ENCODE measurements around the gene FIZ1.

Gene FIZ1

GRCh38 chr19:55644842-55645511 is 45.7 kb upstream of the FIZ1 start:
- no peak for DNase-seq (ENCODE audit: extremely low read depth, insufficient read length)
- H3K4me3 ChIP-seq (replicated peaks; ENCODE audit: low read depth, low read length): peak overlapping the region; percentile 90
- no peaks in the 10 kb centered on the region for H3K27me3 ChIP-seq (replicated peaks; ENCODE audit: control insufficient read depth, insufficient read depth, low read length)
- no peak for TF ChIP-seq CTCF (IDR thresholded peaks at IDR 0.05; ENCODE audit: insufficient read depth, low read length, poor library complexity, severe bottlenecking)
- peaks cover 11% of the 10 kb centered on the region for H3K36me3 ChIP-seq (ENCODE audit: control insufficient read depth, insufficient read depth, low read length)

- peaks cover 11% of the 10 kb centered on the region for H3K36me3 ChIP-seq (ENCODE audit: control insufficient read depth, insufficient read depth, low read length)
- DNase-seq (ENCODE audit: extremely low read depth, insufficient read length): no peak
These were observed 45.0 kb upstream of the FIZ1 start for GRCh38 chr19:55644191-55644833.

GRCh38 chr19:55643887-55644176 is 44.5 kb upstream of the FIZ1 start:
- Histone ChIP-seq H3K27me3 (replicated peaks; ENCODE audit: control insufficient read depth, insufficient read depth, low read length) (no peaks in the 10 kb centered on the region), H3K4me3 (replicated peaks; ENCODE audit: low read depth, low read length) (peak overlapping the region; percentile 90), H3K36me3 (ENCODE audit: control insufficient read depth, insufficient read depth, low read length) (peaks cover 11% of the 10 kb centered on the region)
- no peak for DNase-seq (ENCODE audit: extremely low read depth, insufficient read length)
- TF ChIP-seq CTCF (IDR thresholded peaks at IDR 0.05; ENCODE audit: insufficient read depth, low read length, poor library complexity, severe bottlenecking): no peak

More at GRCh38 chr19:55644191-55644833, 45.0 kb upstream of the FIZ1 start:
- H3K27me3 ChIP-seq (replicated peaks; ENCODE audit: control insufficient read depth, insufficient read depth, low read length): no peaks in the 10 kb centered on the region
- H3K4me3 ChIP-seq (replicated peaks; ENCODE audit: low read depth, low read length): peak overlapping the region; percentile 90
- TF ChIP-seq CTCF (IDR thresholded peaks at IDR 0.05; ENCODE audit: insufficient read depth, low read length, poor library complexity, severe bottlenecking): no peak

GRCh38 chr19:55643003-55643886 is 43.9 kb upstream of the FIZ1 start, which contains the start of gene ZNF581:
Gene ZNF581, plus strand, starts transcription at chr19:55643649. Its CDS starts 923 bp downstream, at chr19:55644572.
- Histone ChIP-seq H3K27me3 (replicated peaks; ENCODE audit: control insufficient read depth, insufficient read depth, low read length) (no peaks in the 10 kb centered on the region), H3K36me3 (ENCODE audit: control insufficient read depth, insufficient read depth, low read length) (peaks cover 11% of the 10 kb centered on the region), H3K4me3 (replicated peaks; ENCODE audit: low read depth, low read length) (peak within 1 kb of the TSS; percentile 90)
- TF ChIP-seq CTCF (IDR thresholded peaks at IDR 0.05; ENCODE audit: insufficient read depth, low read length, poor library complexity, severe bottlenecking): no peak
- peak; percentile 91 for DNase-seq (ENCODE audit: extremely low read depth, insufficient read length)

GRCh38 chr19:55642153-55643002 is 43.1 kb upstream of the FIZ1 start:
- TF ChIP-seq CTCF (IDR thresholded peaks at IDR 0.05; ENCODE audit: insufficient read depth, low read length, poor library complexity, severe bottlenecking): no peak

More at GRCh38 chr19:55642153-55643002, 43.1 kb upstream of the FIZ1 start:
- Histone ChIP-seq H3K27me3 (replicated peaks; ENCODE audit: control insufficient read depth, insufficient read depth, low read length) (no peaks in the 10 kb centered on the region), H3K4me3 (replicated peaks; ENCODE audit: low read depth, low read length) (peak overlapping the region; percentile 90), H3K36me3 (ENCODE audit: control insufficient read depth, insufficient read depth, low read length) (peaks cover 11% of the 10 kb centered on the region)
- DNase-seq (ENCODE audit: extremely low read depth, insufficient read length): peak; percentile 79

All from GM06990 (cell line).